ENCODE data around the gene KRTAP12-2.
"Not testable (repeated sequence)": the region's sequence is repeated elsewhere in the genome, so short reads cannot be mapped to it uniquely, and the experiment has no call there.

The KRTAP12-2 gene

DNA sequence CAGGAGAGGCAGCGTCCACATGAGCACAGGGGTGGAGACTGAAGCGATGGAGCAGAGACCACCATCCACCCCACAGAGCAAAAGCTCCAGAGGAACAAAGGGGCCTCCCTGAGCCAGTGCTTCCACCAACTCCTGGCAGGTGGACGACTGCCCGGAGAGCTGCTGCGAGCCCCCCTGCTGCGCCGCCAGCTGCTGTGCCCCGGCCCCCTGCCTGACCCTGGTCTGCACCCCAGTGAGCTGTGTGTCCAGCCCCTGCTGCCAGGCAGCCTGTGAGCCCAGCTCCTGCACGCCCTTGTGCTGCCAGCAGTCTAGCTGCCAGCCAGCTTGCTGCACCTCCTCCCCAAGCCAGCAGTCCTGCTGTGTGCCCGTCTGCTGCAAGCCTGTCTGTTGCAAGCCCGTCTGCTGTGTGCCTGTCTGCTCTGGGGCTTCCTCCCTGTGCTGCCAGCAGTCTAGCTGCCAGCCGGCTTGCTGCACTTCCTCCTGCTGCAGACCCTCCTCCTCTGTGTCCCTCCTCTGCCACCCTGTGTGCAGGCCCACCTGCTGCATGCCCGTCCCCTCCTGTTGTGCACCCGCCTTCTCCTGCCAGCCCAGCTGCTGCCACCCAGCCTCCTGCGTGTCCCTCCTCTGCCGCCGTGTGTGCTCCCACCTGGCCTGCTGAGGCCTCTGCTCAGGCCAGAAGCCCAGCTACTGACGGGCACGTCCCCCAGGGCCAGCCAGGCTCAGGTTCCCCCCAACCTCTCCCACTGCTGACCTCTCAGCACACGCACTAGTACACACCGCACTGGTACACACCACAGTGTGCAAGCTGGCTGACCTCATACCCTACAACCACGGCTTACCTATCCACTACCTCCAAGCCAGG, 35.6 kb upstream of the KRTAP12-2 start:
- no peak for DNase-seq

DNA sequence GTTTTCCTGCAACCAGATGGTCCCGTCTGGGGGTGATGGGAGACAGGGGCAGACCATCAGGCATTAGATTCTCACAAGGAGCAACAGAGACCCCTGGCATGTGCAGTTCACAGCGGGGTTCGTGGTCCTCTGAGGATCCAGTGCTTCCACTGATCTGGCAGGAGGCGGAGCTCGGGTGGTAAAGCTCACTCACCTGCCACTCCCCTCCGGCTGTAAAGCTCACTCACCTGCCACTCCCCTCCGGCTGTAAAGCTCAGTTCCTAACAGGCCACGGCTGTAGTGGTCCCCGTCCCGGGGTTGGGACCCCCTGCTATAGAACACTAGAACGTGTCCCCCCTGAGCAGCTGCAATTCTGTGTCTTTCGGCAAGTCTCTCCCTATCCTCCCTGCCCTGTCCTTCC, 34.8 kb upstream of the KRTAP12-2 start:
- DNase-seq, result no peak

DNA sequence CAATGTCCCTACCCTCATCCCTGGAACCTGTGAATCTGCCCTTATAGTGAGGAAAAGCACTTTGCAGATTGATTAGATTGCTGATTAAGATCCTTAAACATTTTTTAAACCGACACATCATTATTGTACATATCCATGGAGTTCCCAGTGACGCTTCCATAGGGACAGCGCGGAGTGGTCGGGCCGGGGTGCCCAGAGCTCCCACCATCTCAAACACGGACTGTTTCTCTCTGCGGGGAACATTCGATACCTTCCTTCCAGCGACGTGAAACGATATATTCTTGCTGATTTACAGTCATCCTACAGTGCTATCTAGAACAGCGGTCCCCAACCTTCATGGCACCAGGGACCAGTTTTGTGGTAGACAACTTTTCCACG, 34.3 kb upstream of the KRTAP12-2 start:
- no peak for DNase-seq

DNA sequence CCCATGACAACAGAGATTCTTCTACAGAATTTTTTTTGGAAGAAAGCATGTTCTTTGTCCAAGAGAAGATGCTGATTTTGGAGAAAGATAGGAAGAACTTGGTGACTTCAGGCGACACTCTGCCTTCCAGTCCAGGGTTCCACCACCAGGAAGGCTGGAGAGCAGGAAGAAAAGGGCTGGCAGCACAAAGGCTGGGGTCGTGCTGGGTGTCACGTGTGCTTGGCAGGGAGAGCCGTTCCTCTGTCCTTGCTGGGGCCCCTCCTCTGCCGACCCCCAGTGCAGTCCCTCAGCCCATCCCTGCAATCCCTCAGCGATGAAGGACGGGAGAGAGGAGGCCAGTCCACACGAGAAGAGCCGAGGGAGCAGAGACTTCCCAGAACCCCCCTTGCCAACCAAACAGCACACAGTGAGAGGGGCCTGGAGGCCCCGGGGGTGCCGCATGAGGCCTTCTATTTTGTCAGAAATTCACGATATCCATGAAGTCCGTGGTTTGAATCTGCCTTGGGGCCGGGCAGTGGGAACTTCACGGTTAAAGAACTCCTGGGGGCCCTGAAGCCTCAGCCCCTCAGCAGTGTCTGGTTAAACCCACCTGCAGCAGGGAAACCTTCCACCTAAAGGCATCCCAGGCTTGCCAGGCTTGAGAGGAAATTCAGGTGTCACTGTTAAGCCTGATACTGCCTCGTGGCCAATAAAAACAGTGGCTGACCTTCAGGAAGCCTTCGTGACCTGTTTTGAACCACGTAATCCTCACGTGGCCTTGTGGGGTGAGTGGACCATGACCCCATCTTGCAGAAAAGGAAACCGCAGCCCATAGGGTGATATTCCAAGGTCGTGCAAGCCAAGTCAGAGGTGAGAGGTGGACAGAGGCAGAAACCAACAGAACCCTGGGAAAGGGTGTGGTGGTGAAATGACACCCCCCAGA, 33.6 kb upstream of the KRTAP12-2 start:
- no peak for DNase-seq

DNA sequence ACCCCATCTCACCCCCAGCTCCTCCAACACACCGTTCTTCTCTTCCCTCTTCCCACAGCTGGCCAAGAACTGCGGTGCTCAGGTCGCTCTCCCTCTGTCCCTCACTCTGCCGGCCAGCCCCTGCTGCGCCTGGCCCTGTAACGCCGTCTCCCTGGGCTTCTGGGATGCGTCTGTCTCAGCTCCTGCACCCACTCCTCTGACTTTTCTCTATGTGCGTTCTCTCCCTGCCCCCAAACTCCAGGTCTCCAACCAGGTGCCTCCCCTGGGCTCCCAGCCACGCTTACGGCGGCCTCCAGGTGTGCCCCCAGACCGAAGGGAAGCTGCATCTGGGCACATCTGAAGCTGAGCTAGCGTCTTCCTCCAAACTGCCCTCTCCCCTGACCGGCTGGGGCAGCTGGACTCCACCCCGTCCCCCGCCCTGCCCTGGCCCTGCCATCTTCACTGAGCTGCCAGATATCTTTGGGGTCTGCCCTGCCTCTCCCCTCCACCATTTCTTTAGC, 32.8 kb upstream of the KRTAP12-2 start:
- DNase-seq, result no peak

DNA sequence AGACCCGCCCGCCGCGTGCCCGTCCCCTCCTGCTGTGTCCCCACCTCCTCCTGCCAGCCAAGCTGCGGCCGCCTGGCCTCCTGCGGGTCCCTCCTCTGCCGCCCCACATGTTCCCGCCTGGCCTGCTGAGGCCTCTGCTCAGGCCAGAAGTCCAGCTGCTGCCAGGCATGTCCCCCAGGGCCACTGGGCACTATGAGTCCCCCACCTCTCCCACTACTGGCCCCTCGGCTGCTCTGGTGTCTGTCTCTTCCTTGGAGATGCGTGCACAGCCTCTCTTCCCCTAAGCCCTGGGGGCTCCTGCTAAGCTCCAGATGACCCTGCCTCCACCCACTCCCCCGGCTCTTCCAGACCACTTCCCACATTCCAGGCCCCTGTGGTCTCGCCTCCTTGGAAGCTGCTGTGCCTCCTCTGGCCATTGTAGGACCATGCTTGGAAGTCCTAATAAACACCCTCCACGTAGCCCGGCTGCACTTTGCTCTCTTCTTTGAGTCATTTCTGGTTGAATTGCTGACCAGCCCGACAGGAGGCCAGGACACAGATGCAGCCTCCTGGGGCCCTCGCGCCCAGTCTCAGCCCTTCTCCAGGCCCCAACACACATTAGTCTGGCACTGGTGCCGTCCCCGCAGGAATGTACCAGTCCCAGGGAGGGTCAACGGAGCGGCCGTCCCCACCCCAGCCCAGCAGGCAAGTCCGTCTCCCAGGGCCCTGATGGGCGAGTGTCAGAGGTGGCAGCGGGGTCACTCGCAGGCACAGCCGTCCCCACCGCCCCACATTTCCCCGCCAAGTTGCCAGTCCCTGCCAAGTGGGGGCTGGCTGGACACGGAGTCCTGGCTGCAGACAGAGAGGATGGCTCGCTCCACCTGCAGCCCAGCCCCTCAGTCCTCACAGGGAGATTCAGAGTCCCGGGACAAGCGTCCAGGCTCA, 31.3 kb upstream of the KRTAP12-2 start:
- no peak for DNase-seq

DNA sequence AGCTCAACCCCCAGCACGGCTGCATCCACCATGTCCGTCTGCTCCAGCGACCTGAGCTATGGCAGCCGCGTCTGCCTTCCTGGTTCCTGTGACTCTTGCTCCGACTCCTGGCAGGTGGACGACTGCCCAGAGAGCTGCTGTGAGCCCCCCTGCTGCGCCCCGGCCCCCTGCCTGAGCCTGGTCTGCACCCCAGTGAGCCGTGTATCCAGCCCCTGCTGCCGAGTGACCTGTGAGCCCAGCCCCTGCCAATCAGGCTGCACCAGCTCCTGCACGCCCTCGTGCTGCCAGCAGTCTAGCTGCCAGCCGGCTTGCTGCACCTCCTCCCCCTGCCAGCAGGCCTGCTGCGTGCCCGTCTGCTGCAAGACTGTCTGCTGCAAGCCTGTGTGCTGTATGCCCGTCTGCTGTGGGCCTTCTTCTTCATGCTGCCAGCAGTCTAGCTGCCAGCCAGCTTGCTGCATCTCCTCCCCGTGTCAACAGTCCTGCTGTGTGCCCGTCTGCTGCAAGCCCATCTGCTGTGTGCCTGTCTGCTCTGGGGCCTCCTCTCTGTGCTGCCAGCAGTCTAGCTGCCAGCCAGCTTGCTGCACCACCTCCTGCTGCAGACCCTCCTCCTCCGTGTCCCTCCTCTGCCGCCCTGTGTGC, 30.6 kb upstream of the KRTAP12-2 start, which contains the start of gene KRTAP10-12:
KRTAP10-12 (plus strand) TSS at position 1 of the 639 bp plus-strand sequence; CDS start at position 31, 30 bp downstream.
- DNase-seq, result not testable (repeated sequence)

DNA sequence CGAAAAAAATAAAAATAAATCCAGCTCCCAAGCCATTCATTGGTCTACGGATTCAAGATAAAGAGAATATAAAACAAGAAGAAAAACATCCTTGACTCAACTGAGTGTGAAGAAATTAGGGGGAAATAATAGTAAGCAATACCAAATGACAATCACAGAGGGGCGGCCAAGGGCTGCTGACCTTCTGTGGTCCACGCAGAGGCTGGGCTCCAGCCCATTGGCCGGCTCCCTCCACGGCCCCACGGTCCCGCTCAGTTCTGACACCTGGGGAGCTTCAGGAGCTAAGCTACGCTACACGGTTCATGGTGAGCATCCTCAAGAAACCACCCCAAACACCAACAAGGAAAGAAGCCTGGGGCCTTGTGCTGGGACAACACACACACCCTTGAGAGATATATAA, 29.8 kb upstream of the KRTAP12-2 start:
- no peak for DNase-seq

DNA sequence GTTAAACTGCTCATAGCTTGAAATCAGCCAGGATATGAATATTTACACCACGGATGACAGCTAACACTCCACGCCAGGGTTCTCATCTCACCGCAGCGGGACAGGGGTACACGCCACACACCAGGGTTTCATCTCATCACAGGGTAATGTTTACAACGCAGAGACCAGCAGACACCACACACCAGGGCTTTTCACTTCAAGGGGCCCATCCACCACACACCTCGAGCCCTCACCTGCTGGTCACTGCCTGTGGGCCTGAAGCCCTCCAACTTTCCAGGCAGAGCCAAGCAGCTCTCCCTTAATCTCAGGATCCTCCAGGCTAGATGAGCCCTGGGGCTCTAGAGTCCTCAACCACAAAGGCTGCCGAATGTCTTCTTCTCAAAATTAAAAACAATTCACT, 28.9 kb upstream of the KRTAP12-2 start:
- DNase-seq, result no peak

DNA sequence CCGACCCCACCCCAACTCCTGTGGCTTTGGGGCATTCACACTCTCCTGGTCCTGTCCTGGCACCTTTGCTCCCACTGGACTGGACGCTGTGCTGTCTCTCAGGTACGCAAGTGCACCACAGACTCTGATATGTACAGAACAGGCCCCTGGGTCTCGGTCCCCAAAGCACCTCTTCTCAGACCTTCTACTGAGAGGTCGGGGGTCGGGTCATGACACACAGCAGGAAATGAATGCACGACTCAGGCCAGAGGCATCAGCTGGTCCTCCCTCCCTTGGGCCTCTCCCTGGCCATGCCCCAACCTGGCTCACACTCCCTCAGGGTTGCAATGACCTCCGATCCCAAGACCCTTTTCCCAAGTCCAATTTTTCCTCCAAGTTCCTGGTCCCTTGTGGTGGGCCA, 28.5 kb upstream of the KRTAP12-2 start:
- no peak for DNase-seq

DNA sequence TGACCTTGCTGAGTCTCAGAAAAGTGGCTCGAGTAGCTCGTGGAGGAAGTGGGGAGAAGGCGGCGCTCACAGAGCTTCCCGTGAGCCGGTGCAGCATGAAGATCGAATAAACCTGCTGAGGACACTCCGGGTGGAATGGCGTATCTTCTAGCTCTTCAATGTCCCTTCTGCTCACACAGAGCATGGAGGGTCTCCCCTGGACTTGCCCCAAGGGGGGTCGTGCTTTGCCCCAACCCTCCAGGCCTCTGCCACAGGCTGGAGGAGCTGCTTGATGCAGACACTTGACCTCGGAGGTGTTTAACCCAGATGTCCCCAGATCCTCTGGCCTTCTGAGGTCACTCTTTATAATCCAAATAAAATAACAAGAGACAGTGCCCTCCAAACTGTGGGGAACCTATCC, 28.0 kb upstream of the KRTAP12-2 start:
- DNase-seq, result no peak

DNA sequence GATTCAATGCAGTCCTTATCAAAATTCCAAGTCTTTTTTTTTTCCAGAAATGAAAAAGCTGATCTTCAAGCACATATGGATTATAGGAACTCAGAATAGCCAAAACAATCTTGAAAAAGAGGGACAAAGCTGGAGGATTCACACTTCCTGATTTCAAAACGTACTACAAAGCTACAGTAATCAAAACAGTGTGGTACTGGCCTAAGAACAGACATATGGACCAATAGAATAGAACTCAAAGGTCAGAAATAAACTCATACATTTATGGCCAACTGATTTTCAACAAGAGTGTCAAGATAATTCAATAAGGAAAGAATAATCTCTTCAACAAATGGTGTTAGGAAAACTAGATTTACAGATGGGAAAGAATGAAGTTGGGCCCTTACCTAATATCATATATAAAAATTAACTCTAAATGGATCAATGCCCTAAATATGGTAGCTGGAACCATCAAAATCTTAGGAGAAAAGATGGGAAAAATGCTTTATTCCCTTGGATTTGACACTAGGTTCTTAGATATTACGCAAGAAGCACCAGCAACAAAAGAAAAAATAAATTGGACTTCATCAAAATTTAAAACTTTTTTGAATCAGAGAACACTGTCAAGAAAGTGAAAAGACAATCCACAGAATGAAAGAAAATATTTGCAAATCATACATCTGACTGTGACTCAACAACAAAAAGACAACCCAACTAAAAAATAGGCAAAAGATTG, 26.2 kb upstream of the KRTAP12-2 start:
- no peak for DNase-seq

DNA sequence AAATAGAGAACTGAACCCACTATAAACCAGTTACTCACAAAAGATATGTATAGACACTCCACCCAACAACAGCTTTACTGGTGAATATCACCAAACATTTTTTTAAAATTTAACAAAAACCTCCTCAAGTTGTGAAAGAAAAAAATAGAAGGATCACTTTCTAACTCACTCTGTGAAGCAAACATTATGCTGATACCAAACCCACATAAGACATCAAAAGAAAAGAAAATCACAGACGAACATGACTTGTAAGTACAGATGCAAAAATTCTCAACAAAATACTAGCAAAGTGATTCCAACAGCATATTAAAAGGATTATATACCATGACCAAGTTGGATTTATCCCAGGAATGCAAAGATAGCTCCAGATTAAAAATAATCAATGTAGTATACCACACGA, 25.0 kb upstream of the KRTAP12-2 start:
- DNase-seq, result no peak

DNA sequence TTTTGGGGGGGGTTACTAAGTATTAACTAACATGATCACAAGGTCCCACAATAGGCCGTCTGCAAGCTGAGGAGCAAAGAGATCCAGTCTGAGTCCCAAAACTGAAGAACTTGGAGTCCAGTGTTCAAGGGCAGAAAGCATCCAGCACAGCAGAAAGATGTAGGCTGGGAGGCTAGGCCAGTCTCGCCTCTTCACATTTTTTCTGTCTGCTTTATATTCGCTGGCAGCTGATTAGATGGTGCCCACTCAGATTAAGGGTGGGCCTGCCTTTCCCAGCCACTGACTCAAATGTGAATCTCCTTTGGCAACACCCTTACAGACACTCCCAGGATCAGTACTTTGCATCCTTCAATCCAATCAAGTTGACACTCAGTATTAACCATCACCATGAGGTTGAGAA, 23.0 kb upstream of the KRTAP12-2 start:
- not testable (repeated sequence) for DNase-seq

DNA sequence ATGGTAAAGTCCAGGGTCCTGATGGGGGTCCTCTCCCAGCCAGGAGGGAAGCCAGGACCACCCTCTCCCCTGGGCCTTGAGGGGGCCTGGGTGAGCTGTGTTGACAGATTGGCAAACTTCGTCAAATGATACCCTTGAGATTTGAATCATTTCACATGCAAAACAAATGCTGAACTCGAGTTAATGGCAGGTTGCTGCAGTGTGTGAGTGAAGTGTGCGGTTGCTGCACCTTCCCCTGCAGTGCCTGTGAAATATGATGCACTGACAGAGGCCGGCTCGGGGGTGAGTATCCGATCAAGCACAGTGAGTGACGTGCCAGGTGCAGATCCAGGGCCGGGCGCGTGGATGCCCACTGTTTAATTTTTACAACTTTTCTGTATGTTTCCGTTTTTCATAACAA, 20.9 kb upstream of the KRTAP12-2 start:
- no peak for DNase-seq

DNA sequence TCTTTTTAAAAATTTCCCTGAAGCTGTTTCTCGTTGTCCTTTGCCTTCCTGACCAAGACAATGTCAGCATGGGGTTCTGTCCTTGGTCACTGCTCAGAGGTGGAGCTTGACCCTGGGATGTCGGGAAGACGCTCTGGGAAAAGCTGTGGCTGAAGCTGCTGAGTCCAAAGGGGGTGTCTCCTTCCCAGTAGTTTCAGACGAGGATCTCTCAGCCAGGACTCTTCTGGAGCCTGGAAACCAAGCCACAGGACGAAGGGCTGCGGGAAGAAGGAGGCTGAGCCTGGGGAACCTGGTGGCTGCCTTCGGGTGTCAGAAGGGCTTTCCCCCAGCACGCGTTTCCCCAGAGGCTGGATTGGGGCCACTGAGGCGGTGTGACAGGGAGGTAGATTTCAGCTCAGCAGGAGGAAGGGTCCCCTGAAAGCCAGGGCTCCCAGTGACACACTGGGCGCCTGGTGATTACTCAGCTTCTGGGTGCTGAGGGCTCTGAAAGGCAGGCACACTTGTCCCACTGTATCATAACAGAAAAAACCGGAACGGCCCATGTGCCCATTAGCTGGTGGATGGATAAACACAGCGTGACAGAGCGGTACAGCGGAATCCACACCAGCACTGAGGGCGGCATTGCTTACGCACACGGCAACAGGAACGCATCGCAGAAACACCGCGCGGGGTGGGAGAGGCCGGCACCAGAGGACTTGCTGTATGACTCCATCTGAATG, 20.3 kb upstream of the KRTAP12-2 start:
- no peak for DNase-seq

DNA sequence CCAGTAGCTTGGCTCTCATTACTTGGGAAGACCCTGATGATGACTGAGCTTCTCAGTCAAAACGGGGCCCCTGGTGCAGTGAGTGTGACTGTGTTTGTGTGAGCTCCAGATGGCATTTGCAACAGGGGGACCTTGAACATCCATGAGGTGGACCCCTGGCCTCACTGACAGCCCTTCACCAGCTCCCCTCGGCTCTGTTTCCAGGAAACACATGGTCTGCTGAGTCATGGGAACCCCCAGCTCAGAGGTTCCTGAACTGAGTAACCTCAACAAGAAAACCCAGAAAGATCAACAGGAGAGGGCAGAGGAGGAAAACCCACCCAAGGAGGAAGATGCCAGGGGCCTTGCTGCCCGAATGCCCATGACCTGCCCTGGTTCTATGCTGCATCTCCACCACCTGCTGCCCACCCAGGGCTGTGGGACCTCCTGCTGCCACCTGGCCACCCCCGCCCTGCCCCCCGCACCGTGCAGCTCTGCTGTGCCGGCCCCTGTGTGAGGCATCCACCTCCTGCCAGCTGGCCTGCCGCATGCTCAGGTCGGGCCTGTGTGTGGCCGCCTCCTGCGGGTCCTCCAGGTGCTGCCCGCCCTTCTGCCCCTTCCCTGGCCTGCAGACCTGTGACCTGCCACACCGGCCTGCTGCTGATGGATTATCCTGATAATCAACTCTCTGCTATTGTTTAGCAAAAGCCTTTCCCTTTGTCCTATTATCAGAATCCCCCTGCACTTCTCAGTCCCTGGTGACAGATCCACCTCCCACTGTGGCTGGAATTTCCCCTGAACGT, 19.5 kb upstream of the KRTAP12-2 start:
- no peak for DNase-seq

DNA sequence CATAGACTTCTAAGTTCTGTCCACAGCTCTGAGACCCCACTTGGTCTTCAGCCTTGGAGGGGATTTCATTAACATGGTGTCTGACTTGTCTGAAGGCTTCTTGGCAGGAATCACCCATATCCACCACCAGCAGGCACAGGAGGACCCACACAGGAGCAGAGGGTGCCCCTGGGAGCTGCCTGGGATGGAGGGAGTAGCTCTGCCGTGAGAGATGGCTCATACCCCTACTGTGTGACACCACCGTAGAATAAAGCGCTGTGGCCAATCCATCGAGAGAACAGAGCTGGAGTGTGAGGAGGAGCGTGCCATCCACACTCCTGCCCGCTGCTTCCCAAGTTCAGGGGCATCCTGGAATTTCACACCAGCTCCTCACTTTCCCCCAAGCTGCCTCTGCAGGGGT, 18.3 kb upstream of the KRTAP12-2 start:
- not testable (repeated sequence) for DNase-seq

DNA sequence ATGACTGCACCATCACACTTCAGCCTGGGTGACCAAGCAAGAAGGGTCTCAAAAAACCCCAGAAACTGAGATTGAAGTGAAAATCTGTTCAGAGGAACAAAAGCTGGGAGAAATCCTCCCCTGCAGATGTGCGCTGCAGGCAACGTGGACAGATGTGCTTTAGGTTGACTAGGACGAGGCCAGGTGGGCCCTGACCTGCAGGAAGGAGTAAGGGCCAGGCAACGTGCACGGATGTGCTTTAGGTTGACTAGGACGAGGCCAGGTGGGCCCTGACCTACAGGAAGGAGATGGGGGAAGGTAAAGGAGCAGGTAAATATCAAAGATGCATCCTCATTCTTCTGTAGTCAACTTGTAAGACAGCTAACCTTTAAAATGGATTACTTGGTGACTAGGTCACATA, 17.8 kb upstream of the KRTAP12-2 start:
- no peak for DNase-seq

DNA sequence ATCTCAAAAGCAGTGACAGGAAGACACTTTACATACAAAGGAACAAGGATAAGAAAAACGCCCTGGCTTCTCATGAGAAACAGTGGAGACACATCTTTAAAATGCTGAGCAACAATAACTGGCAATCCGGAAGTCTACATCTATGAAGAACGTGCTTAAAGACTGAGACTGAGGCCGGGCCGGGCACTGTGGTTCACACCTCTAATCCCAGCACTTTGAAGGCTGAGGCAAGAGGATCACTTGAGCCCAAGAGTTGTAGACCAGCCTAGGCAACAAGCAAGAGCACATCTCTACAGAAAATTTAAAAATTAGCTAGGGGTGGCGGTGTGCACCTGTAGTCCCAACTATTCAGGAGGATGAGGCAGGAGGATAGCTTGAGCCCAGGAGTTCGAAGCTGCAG, 17.4 kb upstream of the KRTAP12-2 start:
- DNase-seq, result no peak

Data from 8988T (cell line).